Hepatocyte (in vitro differentiated cells): ENCODE results near the gene HMGCS1. TPM values are rescaled to one million over a fixed set of nuclear protein-coding genes. Genes with fewer than 3 reads are reported as not detected.

Experiments used
- DNase-seq: peaks from one replicate; pipeline ENCODE4 v3.0.0-alpha.2; 2016; ENCODE audit warnings: low spot score
- H2AFZ ChIP-seq: fragments of 200-600 bp; sonication (generic); 2 replicates; pipeline ENCODE4 v1.6.0; 2016; ENCODE audit warnings: antibody characterized with exemption, mild to moderate bottlenecking
- H3K27ac ChIP-seq: fragments of 200-600 bp; sonication (generic); 2 replicates; pipeline ENCODE4 v1.5.1; 2016; ENCODE audit warnings: mild to moderate bottlenecking
- H3K27me3 ChIP-seq: fragments of 200-600 bp; sonication (generic); 2 replicates; pipeline ENCODE4 v1.6.1; 2016
- H3K36me3 ChIP-seq: fragments of 200-600 bp; sonication (generic); replicated peaks from 2 replicates; pipeline ENCODE4 v1.5.1; 2016; ENCODE audit warnings: low read depth; ENCODE audit not compliant: insufficient read depth
- H3K4me1 ChIP-seq: fragments of 200-600 bp; sonication (generic); 2 replicates; pipeline ENCODE4 v1.5.1; 2016; ENCODE audit warnings: mild to moderate bottlenecking, moderate library complexity; ENCODE audit not compliant: insufficient read depth
- H3K4me2 ChIP-seq: fragments of 200-600 bp; sonication (generic); 2 replicates; pipeline ENCODE4 v1.6.0; 2016
- H3K4me3 ChIP-seq: fragments of 200-600 bp; sonication (generic); 2 replicates; pipeline ENCODE4 v1.5.1; 2016; ENCODE audit warnings: mild to moderate bottlenecking
- H3K79me2 ChIP-seq: fragments of 200-600 bp; sonication (generic); 2 replicates; pipeline ENCODE4 v1.6.0; 2017; ENCODE audit warnings: mild to moderate bottlenecking
- H3K9me2 ChIP-seq: fragments of 200-600 bp; sonication (generic); replicated peaks from 2 replicates; pipeline ENCODE4 v1.6.0; 2017; ENCODE audit warnings: mild to moderate bottlenecking; ENCODE audit not compliant: insufficient read depth
- H3K9me3 ChIP-seq: fragments of 200-600 bp; sonication (generic); 2 replicates; pipeline ENCODE4 v1.5.1; 2016; ENCODE audit warnings: low read depth, mild to moderate bottlenecking
- H4K20me1 ChIP-seq: fragments of 200-600 bp; sonication (generic); 2 replicates; pipeline ENCODE4 v1.6.0; 2016; ENCODE audit warnings: mild to moderate bottlenecking; ENCODE audit not compliant: insufficient read depth, poor library complexity, severe bottlenecking
- EZH2 ChIP-seq: fragments of 200-600 bp; sonication (generic); IDR thresholded peaks from 2 replicates; pipeline ENCODE4 v1.6.1; 2016; ENCODE audit warnings: antibody characterized with exemption, mild to moderate bottlenecking, borderline replicate concordance
- EZH2phosphoT487 ChIP-seq: fragments of 200-600 bp; sonication (generic); IDR thresholded peaks from one replicate; pipeline ENCODE4 v1.6.1; 2018; ENCODE audit warnings: antibody characterized with exemption, mild to moderate bottlenecking, low read depth, moderate library complexity; ENCODE audit not compliant: unreplicated experiment, severe bottlenecking
- WGBS: methylation state at CpG from one replicate; pipeline ENCODE4 v1.1.6; 2016; ENCODE audit warnings: low lambda C conversion rate; ENCODE audit errors: missing lambda C conversion rate; 5-methylcytosine and 5-hydroxymethylcytosine counted together
- polyA plus RNA-seq: library from polyadenylated mRNA; unstranded; fragments of >200 nt; fragmentation: Nextera tagmentation; extraction: Ambion mirVana; gene quantifications from 2 replicates; pipeline ENCODE4 v1.2.1, GENCODE V29; 2016
- total RNA-seq: library from RNA; depleted of rRNA; stranded (reverse); fragments of >200 nt; gene quantifications from 2 replicates; pipeline ENCODE4 v1.2.3, GENCODE V29; 2014
- TF ChIP-seq, protein P1 (sequence below): fragments of 200-600 bp; sonication (generic); IDR thresholded peaks from 2 replicates; pipeline ENCODE4 v1.5.1; 2016; ENCODE audit warnings: antibody characterized with exemption, mild to moderate bottlenecking; ENCODE audit not compliant: poor library complexity

Gene HMGCS1
- total and polyA plus RNA-seq, 2 experiments from 2014 or later, result 114 to 333 TPM

DNA sequence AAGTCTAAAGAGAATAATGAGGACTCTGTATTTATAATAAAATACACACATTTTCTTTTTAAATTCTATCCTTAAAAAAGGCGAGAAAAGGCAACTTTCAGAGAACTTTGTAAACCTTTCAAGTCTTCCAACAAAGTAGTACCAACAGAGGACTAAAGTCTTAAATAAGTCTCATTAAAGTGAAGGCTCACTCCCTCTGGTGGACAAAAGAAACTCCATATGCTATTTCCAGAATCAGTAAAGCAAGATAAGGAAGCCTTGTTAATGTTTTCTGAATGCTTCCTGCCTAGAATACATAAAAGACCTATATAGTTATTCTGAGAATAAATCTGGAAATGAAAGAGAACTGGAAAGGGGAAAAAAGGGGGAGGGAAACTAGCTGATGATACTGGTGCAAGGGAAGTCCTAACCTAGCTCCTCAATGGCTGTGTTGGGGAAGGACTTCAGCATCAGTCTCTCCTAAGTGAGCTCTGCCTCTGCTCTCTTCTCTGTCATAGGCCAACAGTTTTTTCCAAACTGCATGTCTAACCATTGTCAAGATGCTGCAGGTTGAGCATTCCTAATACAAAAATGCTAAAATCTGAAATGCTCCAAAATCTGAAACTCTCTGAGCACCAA is 7.2 kb downstream of the HMGCS1 start:
- H3K36me3 ChIP-seq, result no peaks in the 10 kb centered on the region
- no peaks in the 10 kb centered on the region for H3K27me3 ChIP-seq
- peaks cover 97% of the 10 kb centered on the region for H3K79me2 ChIP-seq
- DNase-seq, result peak; percentile 77
- WGBS, result 72% methylated on average over 1 of the region's 1 CpG
- no peak overlapping the region for H2AFZ ChIP-seq
- no peaks in the 10 kb centered on the region for H3K9me3 ChIP-seq
- peaks cover 40% of the 10 kb centered on the region for H3K4me1 ChIP-seq
- no peak overlapping the region for H3K27ac ChIP-seq
- TF ChIP-seq EZH2 (no peak), EZH2phosphoT487 (no peak)
- TF ChIP-seq, protein P1, sequence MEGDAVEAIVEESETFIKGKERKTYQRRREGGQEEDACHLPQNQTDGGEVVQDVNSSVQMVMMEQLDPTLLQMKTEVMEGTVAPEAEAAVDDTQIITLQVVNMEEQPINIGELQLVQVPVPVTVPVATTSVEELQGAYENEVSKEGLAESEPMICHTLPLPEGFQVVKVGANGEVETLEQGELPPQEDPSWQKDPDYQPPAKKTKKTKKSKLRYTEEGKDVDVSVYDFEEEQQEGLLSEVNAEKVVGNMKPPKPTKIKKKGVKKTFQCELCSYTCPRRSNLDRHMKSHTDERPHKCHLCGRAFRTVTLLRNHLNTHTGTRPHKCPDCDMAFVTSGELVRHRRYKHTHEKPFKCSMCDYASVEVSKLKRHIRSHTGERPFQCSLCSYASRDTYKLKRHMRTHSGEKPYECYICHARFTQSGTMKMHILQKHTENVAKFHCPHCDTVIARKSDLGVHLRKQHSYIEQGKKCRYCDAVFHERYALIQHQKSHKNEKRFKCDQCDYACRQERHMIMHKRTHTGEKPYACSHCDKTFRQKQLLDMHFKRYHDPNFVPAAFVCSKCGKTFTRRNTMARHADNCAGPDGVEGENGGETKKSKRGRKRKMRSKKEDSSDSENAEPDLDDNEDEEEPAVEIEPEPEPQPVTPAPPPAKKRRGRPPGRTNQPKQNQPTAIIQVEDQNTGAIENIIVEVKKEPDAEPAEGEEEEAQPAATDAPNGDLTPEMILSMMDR, result peak; percentile 67
- H3K9me2 ChIP-seq, result no peaks in the 10 kb centered on the region
- peaks cover 97% of the 10 kb centered on the region for H4K20me1 ChIP-seq
- peak overlapping the region; percentile 3 for H3K4me2 ChIP-seq
- H3K4me3 ChIP-seq, result no peak overlapping the region

GRCh38 chr5:43304525-43304924 is 8.7 kb downstream of the HMGCS1 start:
- peaks cover 97% of the 10 kb centered on the region for H4K20me1 ChIP-seq
- H3K79me2 ChIP-seq, result peaks cover 97% of the 10 kb centered on the region
- H3K4me2 ChIP-seq, result no peak overlapping the region
- no peaks in the 10 kb centered on the region for H3K27me3 ChIP-seq
- peaks cover 27% of the 10 kb centered on the region for H3K4me1 ChIP-seq
- TF ChIP-seq EZH2 (no peak), EZH2phosphoT487 (no peak)
- TF ChIP-seq, protein P1, result no peak
- no peak overlapping the region for H3K27ac ChIP-seq
- DNase-seq, result no peak
- H3K9me2 ChIP-seq, result no peaks in the 10 kb centered on the region
- no peak overlapping the region for H2AFZ ChIP-seq
- H3K4me3 ChIP-seq, result no peak overlapping the region
- no peaks in the 10 kb centered on the region for H3K36me3 ChIP-seq
- WGBS, result 76% methylated on average over 1 of the region's 1 CpG
- H3K9me3 ChIP-seq, result no peaks in the 10 kb centered on the region

- peak overlapping the region; percentile 42 for H3K4me2 ChIP-seq
- TF ChIP-seq EZH2 (no peak), EZH2phosphoT487 (no peak)
- TF ChIP-seq, protein P1, result no peak
- H2AFZ ChIP-seq, result no peak overlapping the region
- no peak overlapping the region for H3K4me3 ChIP-seq
- no peaks in the 10 kb centered on the region for H3K36me3 ChIP-seq
- no peaks in the 10 kb centered on the region for H3K9me2 ChIP-seq
- no peaks in the 10 kb centered on the region for H3K9me3 ChIP-seq
- peaks cover 95% of the 10 kb centered on the region for H3K79me2 ChIP-seq
- no peak overlapping the region for H3K27ac ChIP-seq
- H3K4me1 ChIP-seq, result peaks cover 17% of the 10 kb centered on the region
- no peak for DNase-seq
- peaks cover 97% of the 10 kb centered on the region for H4K20me1 ChIP-seq
- H3K27me3 ChIP-seq, result no peaks in the 10 kb centered on the region
- WGBS, result 88% methylated on average over 4 of the region's 4 CpGs
Observed at GRCh38 chr5:43303242-43303641, 10.0 kb downstream of the HMGCS1 start.
